Mammary epithelial cell (primary cell): ENCODE measurements around the gene SLC25A26.

Source experiments
- EZH2 ChIP-seq: IDR thresholded peaks from 2 replicates; pipeline ENCODE4 v1.6.1; 2012; ENCODE audit warnings: low read length, inconsistent platforms, borderline replicate concordance
- TF ChIP-seq, protein P1 (sequence below), 2 donors: IDR thresholded peaks in 1 of 2; conservative IDR thresholded peaks in 1 of 2; 2 replicates each; pipeline ENCODE4 v1.5.1; 2011 to 2012; ENCODE audit warnings: inconsistent platforms in 2 of 2, low read length in 2 of 2, mild to moderate bottlenecking in 2 of 2, control low read depth in 1 of 2, low read depth in 1 of 2; ENCODE audit not compliant: insufficient read depth in 1 of 2; ENCODE audit errors: extremely low read depth in 1 of 2

GRCh38 chr3:66425576-66426114 lies 204.8 kb downstream of the SLC25A26 start:
- TF ChIP-seq, protein P1, sequence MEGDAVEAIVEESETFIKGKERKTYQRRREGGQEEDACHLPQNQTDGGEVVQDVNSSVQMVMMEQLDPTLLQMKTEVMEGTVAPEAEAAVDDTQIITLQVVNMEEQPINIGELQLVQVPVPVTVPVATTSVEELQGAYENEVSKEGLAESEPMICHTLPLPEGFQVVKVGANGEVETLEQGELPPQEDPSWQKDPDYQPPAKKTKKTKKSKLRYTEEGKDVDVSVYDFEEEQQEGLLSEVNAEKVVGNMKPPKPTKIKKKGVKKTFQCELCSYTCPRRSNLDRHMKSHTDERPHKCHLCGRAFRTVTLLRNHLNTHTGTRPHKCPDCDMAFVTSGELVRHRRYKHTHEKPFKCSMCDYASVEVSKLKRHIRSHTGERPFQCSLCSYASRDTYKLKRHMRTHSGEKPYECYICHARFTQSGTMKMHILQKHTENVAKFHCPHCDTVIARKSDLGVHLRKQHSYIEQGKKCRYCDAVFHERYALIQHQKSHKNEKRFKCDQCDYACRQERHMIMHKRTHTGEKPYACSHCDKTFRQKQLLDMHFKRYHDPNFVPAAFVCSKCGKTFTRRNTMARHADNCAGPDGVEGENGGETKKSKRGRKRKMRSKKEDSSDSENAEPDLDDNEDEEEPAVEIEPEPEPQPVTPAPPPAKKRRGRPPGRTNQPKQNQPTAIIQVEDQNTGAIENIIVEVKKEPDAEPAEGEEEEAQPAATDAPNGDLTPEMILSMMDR (conservative IDR thresholded peaks at IDR 0.05 in 1 of 2, IDR thresholded peaks at IDR 0.05 in 1 of 2; ENCODE audit: extremely low read depth in 1 of 2, insufficient read depth in 1 of 2, low read depth in 1 of 2, low read length in 2 of 2), result no peak
- no peak for TF ChIP-seq EZH2
